Measurements from ENCODE around the gene KLRD1.
"Not testable (repeated sequence)": the region's sequence is repeated elsewhere in the genome, so short reads cannot be mapped to it uniquely, and the experiment has no call there.

Gene KLRD1

DNA sequence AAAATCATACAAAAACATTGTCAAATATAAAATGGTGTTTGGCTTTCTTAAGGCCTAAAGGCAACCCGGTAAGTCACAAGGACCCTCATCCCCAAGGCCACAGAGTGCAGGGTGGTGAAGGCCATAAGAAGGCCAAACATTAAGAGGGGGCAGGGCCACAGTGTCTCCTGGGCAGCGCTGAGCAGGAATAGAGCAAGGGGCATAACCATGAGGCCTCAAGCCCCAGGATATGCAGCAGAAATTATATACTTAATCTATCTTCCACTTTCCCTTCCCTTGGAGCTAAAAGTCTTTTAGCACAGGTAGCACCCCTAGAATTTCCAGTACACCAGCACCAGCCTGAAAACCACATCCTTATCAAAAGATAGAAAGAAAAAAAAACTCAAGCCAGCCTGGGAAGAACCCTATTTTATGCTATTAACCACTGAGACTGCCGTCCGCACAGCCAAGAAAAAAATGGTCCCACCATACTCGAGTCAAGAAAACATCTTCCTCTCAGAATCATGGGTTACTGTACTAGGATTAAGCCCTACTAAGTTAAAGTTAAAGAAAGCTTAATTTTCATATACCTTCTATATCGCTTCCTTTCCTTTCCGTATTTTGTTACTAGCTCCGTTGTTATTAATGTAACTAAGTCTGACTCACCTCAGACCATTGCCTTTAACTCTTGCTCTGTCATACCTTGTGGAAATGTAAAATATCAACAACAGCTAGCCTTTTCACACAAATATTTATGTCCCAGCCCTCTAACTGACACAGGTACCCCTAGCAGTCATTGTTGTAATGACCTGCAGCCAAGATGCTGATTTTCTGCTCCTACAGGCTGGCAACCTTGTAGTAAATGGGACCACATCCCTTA, 62.1 kb downstream of the KLRD1 start:
- peak in 1 of 2 donors; percentile 41 for DNase-seq

- DNase-seq: not testable (repeated sequence)
Observed at GRCh38 chr12:10371893-10372535, 64.3 kb downstream of the KLRD1 start.

DNA sequence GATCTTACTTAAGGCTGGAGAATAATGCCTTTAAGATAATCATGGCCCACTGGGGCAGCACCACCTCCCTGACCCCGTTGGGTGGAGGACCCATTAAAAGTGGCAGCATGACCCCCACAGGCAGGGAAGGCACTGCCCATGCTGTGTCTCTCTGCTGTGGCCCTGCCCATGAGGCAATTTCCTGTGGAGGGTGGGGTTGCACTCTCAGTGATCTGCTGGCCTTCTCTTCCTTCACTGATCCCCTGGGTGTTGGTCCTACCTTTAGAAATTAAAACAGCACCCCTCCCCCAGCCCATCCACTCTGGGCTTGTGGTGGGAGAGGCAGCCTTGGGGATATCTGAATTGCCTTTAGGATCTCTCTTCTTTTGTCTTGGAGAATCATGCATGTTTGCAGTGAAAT, 64.9 kb downstream of the KLRD1 start:
- peak in 1 of 2 donors; percentile 36 for DNase-seq

GRCh38 chr12:10374624-10375018, 67.0 kb downstream of the KLRD1 start:
- no peak for DNase-seq

GRCh38 chr12:10378737-10379136, 71.1 kb downstream of the KLRD1 start:
- DNase-seq: not testable (repeated sequence)
